Panc1 (cell line): ENCODE measurements around the gene GRIN2A. TPM values are rescaled to one million over a fixed set of nuclear protein-coding genes. Genes with fewer than 3 reads are reported as not detected.

ENCODE experiments used
- ATAC-seq: fragments of 200-7000 bp; cut with Tn5 transposase; 2 replicates; pipeline ENCODE4 v1.9.1; 2020; ENCODE audit warnings: mild to moderate bottlenecking, moderate library complexity
- BruUV-seq: library from RNA; stranded (reverse); fragments of 400-500 nt; replicated peaks from 2 replicates; lab custom pipeline; 2021; lab: Mats Ljungman, UMichigan
- CTCF ChIA-PET: fragments of 300-600 bp; sonication (Branson Sonifier 250); formaldehyde crosslinking; loops from one replicate; lab custom pipeline; 2022; ENCODE audit warnings: antibody characterized with exemption; lab: Charles Lee
- POLR2A ChIA-PET: fragments of 300-600 bp; sonication (Branson Sonifier 250); formaldehyde crosslinking; loops from one replicate; lab custom pipeline; 2022; ENCODE audit warnings: antibody characterized with exemption; lab: Charles Lee
- DNase-seq: peaks from one replicate; pipeline ENCODE4 v3.0.0-alpha.2; 2010; ENCODE audit warnings: low read depth, low spot score
- H3K27ac ChIP-seq: 2 replicates; pipeline ENCODE4 v1.5.1; 2011; ENCODE audit warnings: mild to moderate bottlenecking, low read length, inconsistent platforms
- H3K27me3 ChIP-seq: fragments of 200-500 bp; sonication (Bioruptor generic); 2 replicates; pipeline ENCODE4 v1.6.0; 2014; ENCODE audit warnings: low read length, inconsistent platforms; ENCODE audit not compliant: control insufficient read depth, insufficient read depth
- H3K36me3 ChIP-seq: fragments of 200-500 bp; sonication (Bioruptor generic); 2 replicates; pipeline ENCODE4 v1.5.1; 2014; ENCODE audit warnings: inconsistent platforms, mild to moderate bottlenecking, low read length, moderate library complexity; ENCODE audit not compliant: control insufficient read depth, insufficient read depth
- H3K4me1 ChIP-seq: 2 replicates; pipeline ENCODE4 v1.5.1; 2011; ENCODE audit warnings: inconsistent platforms, mild to moderate bottlenecking, low read length, moderate library complexity; ENCODE audit not compliant: control insufficient read depth, insufficient read depth
- H3K4me3 ChIP-seq, 2 experiments: 2 replicates each; pipeline ENCODE4 v1.5.1; 2011 to 2012; ENCODE audit warnings: low read depth in 2 of 2, low read length in 2 of 2, mild to moderate bottlenecking in 2 of 2, inconsistent platforms in 1 of 2, moderate library complexity in 1 of 2
- H3K9me3 ChIP-seq: fragments of 200-500 bp; sonication (Bioruptor generic); 2 replicates; pipeline ENCODE4 v1.5.1; 2014; ENCODE audit warnings: low read depth, mild to moderate bottlenecking, inconsistent platforms, low read length, moderate library complexity; ENCODE audit not compliant: control insufficient read depth, insufficient read depth
- POLR2AphosphoS5 ChIP-seq: IDR thresholded peaks from 2 replicates; pipeline ENCODE4 v1.6.1; 2012; ENCODE audit warnings: mild to moderate bottlenecking, low read depth, low read length, moderate library complexity
- SIN3A ChIP-seq: IDR thresholded peaks from 2 replicates; pipeline ENCODE4 v1.6.1; 2012; ENCODE audit warnings: low read depth, mild to moderate bottlenecking, low read length, moderate library complexity, borderline replicate concordance; ENCODE audit not compliant: insufficient read depth
- TCF7L2 ChIP-seq: IDR thresholded peaks from 2 replicates; pipeline ENCODE4 v1.6.1; 2011; ENCODE audit warnings: mild to moderate bottlenecking, low read depth, low read length, inconsistent platforms
- in situ Hi-C: cut with HindIII; loops from 2 replicates; pipeline ENCODE4 v1.10.0; 2016; ENCODE audit warnings: low sequenced_read_pairs, low pct_unique_long_range_greater_than_20kb
- intact Hi-C: fragments of 100-400 bp; cut with micrococcal nuclease; formaldehyde crosslinking; loops from one replicate; pipeline ENCODE4 v1.10.0; 2022; ENCODE audit not compliant: unreplicated experiment
- total RNA-seq: library from RNA; stranded (reverse); gene quantifications from one replicate; pipeline ENCODE4 v1.2.1, GENCODE V29; 2021; ENCODE audit not compliant: unreplicated experiment
- TF ChIP-seq, protein P1 (sequence below), 2 experiments: IDR thresholded peaks; 2 replicates each; pipeline ENCODE4 v1.6.1; 2011 to 2012; ENCODE audit warnings: low read depth in 2 of 2, control low read depth in 1 of 2, low read length in 1 of 2, mild to moderate bottlenecking in 1 of 2, moderate library complexity in 1 of 2; ENCODE audit not compliant: insufficient read depth in 1 of 2
- TF ChIP-seq, protein P2 (sequence below): fragments of 450-650 bp; IDR thresholded peaks from 2 replicates; pipeline ENCODE4 v1.5.1; 2017; ENCODE audit warnings: mild to moderate bottlenecking

GRIN2A gene
- total RNA-seq, 1 experiment from 2014 or later, result 12.3 TPM

DNA sequence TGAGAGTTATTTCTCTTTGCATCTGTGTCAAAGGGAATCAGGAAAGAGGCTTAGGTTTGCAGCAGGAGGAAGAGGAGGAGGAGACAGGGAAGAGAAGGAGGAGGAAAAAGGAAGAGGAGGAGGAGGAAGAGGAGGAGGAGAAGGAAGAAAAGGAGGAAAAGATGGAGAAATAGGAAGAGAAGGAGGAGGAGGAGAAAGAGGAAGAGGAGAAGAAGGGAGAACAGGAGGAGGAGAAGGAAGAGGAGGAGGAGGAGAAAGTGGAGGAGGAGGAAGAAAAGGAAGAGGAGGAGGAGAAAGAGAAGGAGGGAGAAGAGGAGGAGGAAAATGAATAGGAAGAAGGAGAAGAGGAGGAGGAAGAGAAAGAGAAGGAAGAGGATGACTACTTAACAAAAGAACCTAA, 459.1 kb downstream of the GRIN2A start:
- DNase-seq (no peak), ATAC-seq (no peak)
- POLR2A ChIA-PET, result no interaction called here
- no peaks in the 10 kb centered on the region for H3K9me3 ChIP-seq
- no peaks in the 10 kb centered on the region for H3K36me3 ChIP-seq
- no TSS peak for BruUV-seq
- no peak overlapping the region for H3K27ac ChIP-seq
- H3K4me1 ChIP-seq, result no peaks in the 10 kb centered on the region
- CTCF ChIA-PET, result no interaction called here
- TF ChIP-seq SIN3A (no peak), TCF7L2 (no peak), POLR2AphosphoS5 (no peak)
- TF ChIP-seq, protein P1, sequence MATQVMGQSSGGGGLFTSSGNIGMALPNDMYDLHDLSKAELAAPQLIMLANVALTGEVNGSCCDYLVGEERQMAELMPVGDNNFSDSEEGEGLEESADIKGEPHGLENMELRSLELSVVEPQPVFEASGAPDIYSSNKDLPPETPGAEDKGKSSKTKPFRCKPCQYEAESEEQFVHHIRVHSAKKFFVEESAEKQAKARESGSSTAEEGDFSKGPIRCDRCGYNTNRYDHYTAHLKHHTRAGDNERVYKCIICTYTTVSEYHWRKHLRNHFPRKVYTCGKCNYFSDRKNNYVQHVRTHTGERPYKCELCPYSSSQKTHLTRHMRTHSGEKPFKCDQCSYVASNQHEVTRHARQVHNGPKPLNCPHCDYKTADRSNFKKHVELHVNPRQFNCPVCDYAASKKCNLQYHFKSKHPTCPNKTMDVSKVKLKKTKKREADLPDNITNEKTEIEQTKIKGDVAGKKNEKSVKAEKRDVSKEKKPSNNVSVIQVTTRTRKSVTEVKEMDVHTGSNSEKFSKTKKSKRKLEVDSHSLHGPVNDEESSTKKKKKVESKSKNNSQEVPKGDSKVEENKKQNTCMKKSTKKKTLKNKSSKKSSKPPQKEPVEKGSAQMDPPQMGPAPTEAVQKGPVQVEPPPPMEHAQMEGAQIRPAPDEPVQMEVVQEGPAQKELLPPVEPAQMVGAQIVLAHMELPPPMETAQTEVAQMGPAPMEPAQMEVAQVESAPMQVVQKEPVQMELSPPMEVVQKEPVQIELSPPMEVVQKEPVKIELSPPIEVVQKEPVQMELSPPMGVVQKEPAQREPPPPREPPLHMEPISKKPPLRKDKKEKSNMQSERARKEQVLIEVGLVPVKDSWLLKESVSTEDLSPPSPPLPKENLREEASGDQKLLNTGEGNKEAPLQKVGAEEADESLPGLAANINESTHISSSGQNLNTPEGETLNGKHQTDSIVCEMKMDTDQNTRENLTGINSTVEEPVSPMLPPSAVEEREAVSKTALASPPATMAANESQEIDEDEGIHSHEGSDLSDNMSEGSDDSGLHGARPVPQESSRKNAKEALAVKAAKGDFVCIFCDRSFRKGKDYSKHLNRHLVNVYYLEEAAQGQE (IDR thresholded peaks at IDR 0.05; ENCODE audit: insufficient read depth in 1 of 2, low read depth in 2 of 2, low read length in 1 of 2), result no peak
- TF ChIP-seq, protein P2, sequence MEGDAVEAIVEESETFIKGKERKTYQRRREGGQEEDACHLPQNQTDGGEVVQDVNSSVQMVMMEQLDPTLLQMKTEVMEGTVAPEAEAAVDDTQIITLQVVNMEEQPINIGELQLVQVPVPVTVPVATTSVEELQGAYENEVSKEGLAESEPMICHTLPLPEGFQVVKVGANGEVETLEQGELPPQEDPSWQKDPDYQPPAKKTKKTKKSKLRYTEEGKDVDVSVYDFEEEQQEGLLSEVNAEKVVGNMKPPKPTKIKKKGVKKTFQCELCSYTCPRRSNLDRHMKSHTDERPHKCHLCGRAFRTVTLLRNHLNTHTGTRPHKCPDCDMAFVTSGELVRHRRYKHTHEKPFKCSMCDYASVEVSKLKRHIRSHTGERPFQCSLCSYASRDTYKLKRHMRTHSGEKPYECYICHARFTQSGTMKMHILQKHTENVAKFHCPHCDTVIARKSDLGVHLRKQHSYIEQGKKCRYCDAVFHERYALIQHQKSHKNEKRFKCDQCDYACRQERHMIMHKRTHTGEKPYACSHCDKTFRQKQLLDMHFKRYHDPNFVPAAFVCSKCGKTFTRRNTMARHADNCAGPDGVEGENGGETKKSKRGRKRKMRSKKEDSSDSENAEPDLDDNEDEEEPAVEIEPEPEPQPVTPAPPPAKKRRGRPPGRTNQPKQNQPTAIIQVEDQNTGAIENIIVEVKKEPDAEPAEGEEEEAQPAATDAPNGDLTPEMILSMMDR, result no peak
- intact Hi-C loops, result loop anchor here (10.0 kb wide), 1 partner anchor 58 kb away; no protein-coding TSS in a partner anchor
- in situ Hi-C loops, result no loop called here
- no peaks in the 10 kb centered on the region for H3K27me3 ChIP-seq
- no peak overlapping the region for H3K4me3 ChIP-seq

DNA sequence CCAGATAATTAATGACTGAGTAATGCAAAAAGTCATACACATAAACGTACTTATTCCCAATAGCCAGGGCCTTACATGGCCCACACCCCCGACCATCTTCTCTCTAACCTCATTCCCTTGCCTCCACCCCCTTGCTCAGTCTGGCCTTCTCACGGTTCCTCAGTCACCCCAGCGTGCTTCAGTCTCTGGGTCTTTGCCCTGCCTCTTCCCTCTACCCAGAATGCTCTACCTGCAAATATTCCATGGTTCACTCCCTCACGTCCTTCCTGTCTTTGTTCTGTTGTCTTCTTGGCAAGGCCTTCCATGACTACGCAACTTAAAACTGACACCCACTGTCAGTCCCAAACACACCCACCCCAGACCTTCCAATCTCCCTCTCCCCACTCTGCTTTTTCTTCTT, 468.3 kb downstream of the GRIN2A start:
- in situ Hi-C loops (no loop called here), intact Hi-C loops (no loop called here)
- H3K9me3 ChIP-seq, result no peaks in the 10 kb centered on the region
- no peaks in the 10 kb centered on the region for H3K4me1 ChIP-seq
- TF ChIP-seq, protein P2, result no peak
- TF ChIP-seq, protein P1 (IDR thresholded peaks at IDR 0.05; ENCODE audit: insufficient read depth in 1 of 2, low read depth in 2 of 2, low read length in 1 of 2), result no peak
- no peak for TF ChIP-seq POLR2AphosphoS5
- no peak for TF ChIP-seq SIN3A
- TF ChIP-seq TCF7L2, result no peak
- DNase-seq (no peak), ATAC-seq (no peak)
- POLR2A ChIA-PET, result no interaction called here
- no peaks in the 10 kb centered on the region; the same call in 1 of the 2 replicates for H3K27me3 ChIP-seq
- H3K36me3 ChIP-seq, result no peaks in the 10 kb centered on the region
- CTCF ChIA-PET, result no interaction called here
- no peak overlapping the region for H3K4me3 ChIP-seq
- no peak overlapping the region for H3K27ac ChIP-seq
- BruUV-seq, result no TSS peak
